LNCaP clone FGC (cell line): ENCODE measurements around the gene ACKR1.
A peak's percentile ranks its signal among the peaks of the same experiment; 100 is the strongest.

Experiments
- DNase-seq: peaks from one replicate; pipeline ENCODE4 v3.0.0-alpha.2; 2011; ENCODE audit warnings: low read depth
- H3K4me3 ChIP-seq: 2 replicates; pipeline ENCODE4 v1.5.1; 2011; ENCODE audit warnings: mild to moderate bottlenecking, low read depth, low read length, control low read depth
- TF ChIP-seq, protein P1 (sequence below): IDR thresholded peaks from 2 replicates; pipeline ENCODE4 v1.5.1; 2012; ENCODE audit warnings: mild to moderate bottlenecking; ENCODE audit not compliant: control insufficient read depth, insufficient read depth; ENCODE audit errors: extremely low read depth

ACKR1 gene, protein sequence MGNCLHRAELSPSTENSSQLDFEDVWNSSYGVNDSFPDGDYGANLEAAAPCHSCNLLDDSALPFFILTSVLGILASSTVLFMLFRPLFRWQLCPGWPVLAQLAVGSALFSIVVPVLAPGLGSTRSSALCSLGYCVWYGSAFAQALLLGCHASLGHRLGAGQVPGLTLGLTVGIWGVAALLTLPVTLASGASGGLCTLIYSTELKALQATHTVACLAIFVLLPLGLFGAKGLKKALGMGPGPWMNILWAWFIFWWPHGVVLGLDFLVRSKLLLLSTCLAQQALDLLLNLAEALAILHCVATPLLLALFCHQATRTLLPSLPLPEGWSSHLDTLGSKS

DNA sequence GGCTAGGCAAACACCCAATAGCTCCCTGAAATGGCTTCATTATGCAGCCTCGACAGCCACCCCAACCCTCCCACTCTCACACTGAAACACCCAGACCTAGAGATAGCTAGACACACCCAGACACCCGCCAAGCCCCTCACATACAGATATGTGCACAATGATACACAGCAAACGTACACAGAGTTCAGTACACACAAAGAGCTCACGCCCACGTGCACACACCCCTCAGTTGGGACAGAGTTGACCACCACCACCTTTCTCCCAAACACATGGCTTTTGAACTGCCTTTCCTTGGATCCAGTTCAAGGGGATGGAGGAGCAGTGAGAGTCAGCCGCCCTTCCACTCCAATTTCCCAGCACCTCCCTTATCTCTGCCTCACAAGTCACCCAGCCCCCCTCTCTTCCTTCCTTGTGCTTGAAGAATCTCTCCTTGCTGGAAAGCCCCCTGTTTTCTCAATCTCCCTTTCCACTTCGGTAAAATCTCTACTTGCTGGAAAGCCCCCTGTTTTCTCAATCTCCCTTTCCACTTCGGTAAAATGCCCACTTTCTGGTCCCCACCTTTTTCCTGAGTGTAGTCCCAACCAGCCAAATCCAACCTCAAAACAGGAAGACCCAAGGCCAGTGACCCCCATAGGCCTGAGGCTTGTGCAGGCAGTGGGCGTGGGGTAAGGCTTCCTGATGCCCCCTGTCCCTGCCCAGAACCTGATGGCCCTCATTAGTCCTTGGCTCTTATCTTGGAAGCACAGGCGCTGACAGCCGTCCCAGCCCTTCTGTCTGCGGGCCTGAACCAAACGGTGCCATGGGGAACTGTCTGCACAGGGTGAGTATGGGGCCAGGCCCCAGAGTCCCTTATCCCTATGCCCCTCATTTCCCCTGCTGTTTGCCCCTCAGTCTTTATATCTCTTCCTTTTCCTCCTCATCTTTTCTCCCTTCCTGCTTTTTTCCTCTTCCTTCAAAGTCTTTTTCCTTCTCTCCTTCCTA is at the start of gene ACKR1:
ACKR1 (plus strand) TSS at position 715 of the 981 bp plus-strand sequence; CDS start at position 800, 85 bp downstream.
- DNase-seq, result no peak
- TF ChIP-seq, protein P1, sequence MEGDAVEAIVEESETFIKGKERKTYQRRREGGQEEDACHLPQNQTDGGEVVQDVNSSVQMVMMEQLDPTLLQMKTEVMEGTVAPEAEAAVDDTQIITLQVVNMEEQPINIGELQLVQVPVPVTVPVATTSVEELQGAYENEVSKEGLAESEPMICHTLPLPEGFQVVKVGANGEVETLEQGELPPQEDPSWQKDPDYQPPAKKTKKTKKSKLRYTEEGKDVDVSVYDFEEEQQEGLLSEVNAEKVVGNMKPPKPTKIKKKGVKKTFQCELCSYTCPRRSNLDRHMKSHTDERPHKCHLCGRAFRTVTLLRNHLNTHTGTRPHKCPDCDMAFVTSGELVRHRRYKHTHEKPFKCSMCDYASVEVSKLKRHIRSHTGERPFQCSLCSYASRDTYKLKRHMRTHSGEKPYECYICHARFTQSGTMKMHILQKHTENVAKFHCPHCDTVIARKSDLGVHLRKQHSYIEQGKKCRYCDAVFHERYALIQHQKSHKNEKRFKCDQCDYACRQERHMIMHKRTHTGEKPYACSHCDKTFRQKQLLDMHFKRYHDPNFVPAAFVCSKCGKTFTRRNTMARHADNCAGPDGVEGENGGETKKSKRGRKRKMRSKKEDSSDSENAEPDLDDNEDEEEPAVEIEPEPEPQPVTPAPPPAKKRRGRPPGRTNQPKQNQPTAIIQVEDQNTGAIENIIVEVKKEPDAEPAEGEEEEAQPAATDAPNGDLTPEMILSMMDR, result no peak

DNA sequence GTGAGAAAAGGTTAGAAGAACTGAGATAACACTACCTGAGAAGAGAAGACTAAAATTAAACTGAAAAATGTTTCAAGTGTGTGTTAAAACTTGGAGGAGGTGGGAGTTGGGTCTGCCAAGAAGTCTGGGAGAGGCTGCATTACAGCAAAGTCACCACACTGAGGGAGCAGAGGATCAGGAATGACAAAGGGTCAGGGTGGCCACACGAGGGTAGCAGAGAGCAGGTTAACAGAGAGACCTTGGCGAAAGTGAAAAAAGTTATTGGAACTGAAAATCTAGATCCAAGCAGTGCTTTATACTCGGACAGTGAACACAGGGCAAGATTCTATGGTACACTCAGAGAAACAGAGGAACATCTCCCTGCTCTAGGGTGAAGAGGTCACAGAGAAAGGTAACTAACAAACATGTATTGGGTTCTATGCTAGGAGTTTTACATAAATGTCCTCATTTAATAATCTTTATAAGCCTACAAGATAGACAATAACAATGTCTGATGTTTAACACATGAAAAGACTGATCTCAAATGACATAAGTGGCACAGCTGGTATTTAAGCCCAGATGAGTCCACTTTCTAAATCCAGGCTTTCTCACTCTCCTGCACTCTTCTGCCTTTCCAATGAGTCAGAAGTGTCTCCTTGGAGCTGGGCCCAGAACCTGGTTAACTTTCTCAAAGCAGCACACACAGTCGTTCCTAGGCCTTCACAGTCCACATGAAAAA is 43.5 kb upstream of the ACKR1 start:
- no peak overlapping the region for H3K4me3 ChIP-seq
- DNase-seq, result peak; percentile 39
- TF ChIP-seq, protein P1, result peak; percentile 100

More for the DNA sequence above, at the start of gene ACKR1:
- no peak within 1 kb of the TSS for H3K4me3 ChIP-seq

DNA sequence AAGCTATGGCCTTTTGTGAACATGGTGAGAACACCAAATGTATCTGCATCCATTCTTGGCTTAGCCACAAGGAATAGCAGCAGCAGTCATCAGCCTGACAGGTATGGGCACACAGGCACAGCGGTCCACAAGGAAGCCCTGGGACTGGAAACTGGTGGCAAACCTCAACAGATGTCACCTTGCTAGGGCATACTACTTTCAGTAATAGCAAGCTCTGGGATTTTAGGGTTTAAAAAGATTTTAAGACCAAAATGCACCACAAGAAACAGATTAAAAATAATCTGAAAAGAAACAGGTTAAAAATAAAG is 43.0 kb upstream of the ACKR1 start:
- H3K4me3 ChIP-seq, result no peak overlapping the region
- TF ChIP-seq, protein P1, result no peak
- DNase-seq, result no peak

DNA sequence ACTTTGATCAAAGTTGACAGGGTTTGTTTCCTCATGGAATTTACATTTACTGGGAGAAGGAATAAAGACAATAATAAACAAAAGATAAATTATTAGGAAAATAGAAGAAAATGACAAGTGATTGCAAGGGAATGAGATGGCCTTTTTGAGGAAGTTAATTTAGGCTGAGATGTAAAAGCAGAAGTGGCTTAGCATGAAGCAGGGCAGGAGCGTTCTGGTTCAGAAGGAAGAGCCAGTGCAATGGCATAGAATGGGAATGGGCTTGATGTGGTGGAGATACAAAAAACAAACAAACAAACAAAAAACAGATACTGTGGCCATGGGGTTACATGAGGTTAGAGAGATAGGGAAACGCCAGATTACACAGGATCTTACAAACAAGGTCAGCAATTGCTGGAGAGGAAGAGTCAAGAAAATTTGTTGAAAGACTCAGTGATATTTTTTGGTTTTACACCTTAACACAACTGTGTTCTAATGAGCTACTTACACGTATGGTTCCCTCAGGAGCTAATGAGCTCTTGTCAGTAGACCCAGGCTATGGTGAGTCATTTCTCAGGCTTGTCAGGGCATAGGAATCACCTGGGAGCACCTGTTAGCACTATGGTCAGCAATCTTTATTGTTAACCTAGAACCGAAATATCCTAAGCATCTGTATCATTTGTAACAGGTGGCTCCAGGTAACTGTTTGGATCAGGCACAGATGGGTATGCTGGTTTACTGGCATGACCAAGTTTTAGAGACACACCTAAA is 42.0 kb upstream of the ACKR1 start:
- no peak for DNase-seq
- TF ChIP-seq, protein P1, result no peak
- no peak overlapping the region for H3K4me3 ChIP-seq

DNA sequence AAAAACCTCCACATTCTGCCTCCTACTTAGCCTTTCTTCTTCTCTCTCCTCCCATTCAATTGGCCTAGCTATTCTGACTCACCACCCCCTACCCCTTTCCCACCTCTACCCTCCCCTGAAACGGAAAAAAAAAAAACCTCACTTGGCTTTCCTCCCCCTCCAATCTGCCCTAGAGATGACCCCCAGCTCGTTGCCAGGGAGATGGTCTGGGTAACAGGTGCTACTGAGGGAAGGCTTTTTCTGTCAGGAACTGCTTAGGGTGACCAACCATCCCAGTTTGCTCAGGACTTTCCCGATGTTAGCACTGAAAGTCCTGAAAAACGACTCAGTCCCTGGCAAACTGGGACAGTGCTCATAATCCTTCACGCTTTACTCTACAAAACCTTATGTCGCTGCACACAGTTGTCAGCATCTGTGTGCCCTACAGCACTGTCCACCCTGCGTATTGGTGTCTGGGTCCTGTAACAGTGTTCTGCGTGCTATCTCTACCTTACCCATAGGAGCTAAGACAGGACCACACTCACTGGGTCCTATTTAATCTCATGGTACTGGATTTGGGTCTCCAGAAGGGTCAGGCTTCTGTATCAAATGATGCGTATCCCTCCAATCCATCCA is 41.0 kb upstream of the ACKR1 start:
- TF ChIP-seq, protein P1, result no peak
- no peak for DNase-seq
- H3K4me3 ChIP-seq, result no peak overlapping the region

DNA sequence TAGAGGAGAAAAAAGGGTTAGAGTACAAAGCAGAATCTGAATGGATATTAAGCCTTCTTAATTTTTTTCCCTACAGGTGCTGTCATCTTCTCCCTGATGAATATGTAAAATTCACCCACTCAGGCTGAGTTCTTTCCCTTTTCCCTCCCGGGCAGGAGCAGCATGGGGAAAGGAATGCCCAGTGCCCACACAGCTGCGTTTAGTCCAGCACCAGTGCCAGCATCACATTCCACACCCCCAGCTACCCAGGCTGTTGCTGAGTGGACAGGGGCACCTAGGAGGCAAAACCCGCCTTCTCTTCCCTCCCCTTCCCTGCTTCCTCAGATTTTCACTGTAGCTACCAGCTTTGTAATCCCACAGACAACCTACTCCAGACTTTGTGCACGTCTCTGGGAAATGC is 36.6 kb upstream of the ACKR1 start:
- TF ChIP-seq, protein P1, result no peak
- H3K4me3 ChIP-seq, result no peak overlapping the region
- no peak for DNase-seq
